ENCODE data around the gene CD300C. TPM values are rescaled to one million over a fixed set of nuclear protein-coding genes. Genes with fewer than 3 reads are reported as not detected.

CD300C gene
- total and polyA plus RNA-seq, 2 donors (not counting 1 experiment from before 2014, with no cell fraction given), result 0.72 to 0.74 TPM

- Mint-ChIP-seq H3K27me3 (peaks cover 14% of the 10 kb centered on the region), H3K9me3 (ENCODE audit: insufficient read depth) (no peaks in the 10 kb centered on the region), H3K27ac (no peak overlapping the region), H3K4me3 (no peak overlapping the region), H3K4me1 (peaks cover 3% of the 10 kb centered on the region)
- H2AFZ ChIP-seq (ENCODE audit: insufficient read depth, low read depth, low read length, poor library complexity, severe bottlenecking), result no peak overlapping the region
- intact Hi-C loops (cut with micrococcal nuclease), result no loop called here
- H3K4me2 ChIP-seq (replicated peaks; ENCODE audit: low read depth, low read length, poor library complexity, severe bottlenecking), result no peak overlapping the region
- WGBS (ENCODE audit: insufficient coverage), result 98% methylated on average over 7 of the region's 7 CpGs
- no peaks in the 10 kb centered on the region for H4K20me1 ChIP-seq (ENCODE audit: control insufficient read depth, insufficient read depth, low read length, poor library complexity, severe bottlenecking)
- H3K9ac ChIP-seq (ENCODE audit: low read length), result no peak overlapping the region
- no peaks in the 10 kb centered on the region for H3K79me2 ChIP-seq (ENCODE audit: control insufficient read depth, insufficient read depth, low read length)
- ATAC-seq (ENCODE audit: low read depth), result no peak
- TF ChIP-seq EZH2 (IDR thresholded peaks at IDR 0.05; ENCODE audit: borderline replicate concordance, insufficient read depth, low read depth, low read length, poor library complexity, severe bottlenecking), result no peak
- peaks cover 4 to 19% of the 10 kb centered on the region in 2 donors for H3K4me1 ChIP-seq (ENCODE audit: control insufficient read depth in 2 of 2, insufficient read depth in 2 of 2, low read length in 2 of 2)
- H3K27me3 ChIP-seq (replicated peaks in 1 of 4; ENCODE audit: control extremely low read depth in 1 of 4, control insufficient read depth in 3 of 4, insufficient read depth in 4 of 4, low read length in 3 of 4), result peaks cover 0 to 4% (median 1%) of the 10 kb centered on the region in 4 experiments
- no peaks in the 10 kb centered on the region for H3K36me3 ChIP-seq (replicated peaks in 1 of 2; ENCODE audit: control extremely low read depth in 1 of 2, control insufficient read depth in 1 of 2, extremely low read depth in 1 of 2, insufficient read depth in 2 of 2, low read length in 1 of 2)
- no peak overlapping the region for H3K27ac ChIP-seq (ENCODE audit: low read length in 2 of 2)
- no peaks in the 10 kb centered on the region for H3K9me3 ChIP-seq (ENCODE audit: control extremely low read depth in 1 of 3, control insufficient read depth in 2 of 3, insufficient read depth in 1 of 3, low read length in 2 of 3)
- DNase-seq, result no peak
- POLR2A ChIA-PET, result no interaction called here
- CTCF ChIA-PET, result no interaction called here
- no peak overlapping the region for H3K4me3 ChIP-seq (ENCODE audit: control extremely low read depth in 1 of 5, extremely low read depth in 1 of 5, insufficient read depth in 1 of 5, low read depth in 2 of 5, low read length in 4 of 5)
Measured at GRCh38 chr17:74547264-74547663, 1.3 kb upstream of the CD300C start.

DNA sequence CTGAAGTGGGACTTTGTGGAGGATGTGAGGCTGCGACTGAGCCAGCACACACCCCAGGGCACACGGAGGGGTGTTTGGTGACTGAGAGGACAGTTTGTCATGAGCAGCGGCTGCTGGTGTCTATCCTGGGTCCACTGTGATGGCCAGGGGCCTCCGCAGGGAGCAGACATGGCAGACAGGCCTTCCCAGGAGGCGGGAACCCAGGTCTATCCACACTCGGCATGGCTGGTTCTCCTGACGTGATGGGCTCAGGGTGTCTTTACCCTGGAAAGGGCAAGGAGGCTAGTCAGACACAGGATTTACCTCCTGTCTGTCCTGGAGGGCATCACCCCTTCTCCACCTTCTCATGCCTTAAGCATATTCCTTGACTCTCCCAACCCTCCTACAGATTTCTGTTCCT lies 671 bp upstream of the CD300C start:
- TF ChIP-seq EZH2 (IDR thresholded peaks at IDR 0.05; ENCODE audit: borderline replicate concordance, insufficient read depth, low read depth, low read length, poor library complexity, severe bottlenecking), result no peak
- TF ChIP-seq, protein P1, sequence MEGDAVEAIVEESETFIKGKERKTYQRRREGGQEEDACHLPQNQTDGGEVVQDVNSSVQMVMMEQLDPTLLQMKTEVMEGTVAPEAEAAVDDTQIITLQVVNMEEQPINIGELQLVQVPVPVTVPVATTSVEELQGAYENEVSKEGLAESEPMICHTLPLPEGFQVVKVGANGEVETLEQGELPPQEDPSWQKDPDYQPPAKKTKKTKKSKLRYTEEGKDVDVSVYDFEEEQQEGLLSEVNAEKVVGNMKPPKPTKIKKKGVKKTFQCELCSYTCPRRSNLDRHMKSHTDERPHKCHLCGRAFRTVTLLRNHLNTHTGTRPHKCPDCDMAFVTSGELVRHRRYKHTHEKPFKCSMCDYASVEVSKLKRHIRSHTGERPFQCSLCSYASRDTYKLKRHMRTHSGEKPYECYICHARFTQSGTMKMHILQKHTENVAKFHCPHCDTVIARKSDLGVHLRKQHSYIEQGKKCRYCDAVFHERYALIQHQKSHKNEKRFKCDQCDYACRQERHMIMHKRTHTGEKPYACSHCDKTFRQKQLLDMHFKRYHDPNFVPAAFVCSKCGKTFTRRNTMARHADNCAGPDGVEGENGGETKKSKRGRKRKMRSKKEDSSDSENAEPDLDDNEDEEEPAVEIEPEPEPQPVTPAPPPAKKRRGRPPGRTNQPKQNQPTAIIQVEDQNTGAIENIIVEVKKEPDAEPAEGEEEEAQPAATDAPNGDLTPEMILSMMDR (IDR thresholded peaks at IDR 0.05), result no peak
- H3K27me3 ChIP-seq (replicated peaks in 1 of 4; ENCODE audit: control extremely low read depth in 1 of 4, control insufficient read depth in 3 of 4, insufficient read depth in 4 of 4, low read length in 3 of 4), result peaks cover 0 to 4% (median 1%) of the 10 kb centered on the region in 4 experiments
- CTCF ChIA-PET, result interaction anchor here (1.2 kb wide), 1 partner anchor 14 kb away, joined by 3 read pairs; no protein-coding TSS in a partner anchor
- POLR2A ChIA-PET, result no interaction called here
- H3K4me1 ChIP-seq (ENCODE audit: control insufficient read depth in 2 of 2, insufficient read depth in 2 of 2, low read length in 2 of 2), result peaks cover 4 to 19% of the 10 kb centered on the region in 2 donors
- Mint-ChIP-seq H3K4me1 (peaks cover 3% of the 10 kb centered on the region), H3K27ac (no peak overlapping the region), H3K9me3 (ENCODE audit: insufficient read depth) (no peaks in the 10 kb centered on the region), H3K27me3 (peaks cover 19% of the 10 kb centered on the region), H3K4me3 (no peak overlapping the region)
- no peak overlapping the region for H3K9ac ChIP-seq (ENCODE audit: low read length)
- H3K4me2 ChIP-seq (replicated peaks; ENCODE audit: low read depth, low read length, poor library complexity, severe bottlenecking), result no peak overlapping the region
- H4K20me1 ChIP-seq (ENCODE audit: control insufficient read depth, insufficient read depth, low read length, poor library complexity, severe bottlenecking), result no peaks in the 10 kb centered on the region
- H3K9me3 ChIP-seq (ENCODE audit: control extremely low read depth in 1 of 3, control insufficient read depth in 2 of 3, insufficient read depth in 1 of 3, low read length in 2 of 3), result no peaks in the 10 kb centered on the region
- ATAC-seq (ENCODE audit: low read depth) (no peak), DNase-seq (no peak)
- no peak overlapping the region for H3K4me3 ChIP-seq (ENCODE audit: control extremely low read depth in 1 of 5, extremely low read depth in 1 of 5, insufficient read depth in 1 of 5, low read depth in 2 of 5, low read length in 4 of 5)
- no peak overlapping the region for H3K27ac ChIP-seq (ENCODE audit: low read length in 2 of 2)
- 86% methylated on average over 6 of the region's 7 CpGs for WGBS (ENCODE audit: insufficient coverage)
- no peak overlapping the region for H2AFZ ChIP-seq (ENCODE audit: insufficient read depth, low read depth, low read length, poor library complexity, severe bottlenecking)
- H3K36me3 ChIP-seq (replicated peaks in 1 of 2; ENCODE audit: control extremely low read depth in 1 of 2, control insufficient read depth in 1 of 2, extremely low read depth in 1 of 2, insufficient read depth in 2 of 2, low read length in 1 of 2), result no peaks in the 10 kb centered on the region
- no peaks in the 10 kb centered on the region for H3K79me2 ChIP-seq (ENCODE audit: control insufficient read depth, insufficient read depth, low read length)
- intact Hi-C loops (cut with micrococcal nuclease), result no loop called here

Measured in B cell (primary cell).